Activated CD4-positive, CD25-positive, alpha-beta regulatory T cell (primary cell): ENCODE data around the gene PRKCD.
A peak's percentile ranks its signal among the peaks of the same experiment; 100 is the strongest.

Source experiments
- DNase-seq, 4 experiments: peaks; one replicate each; lab custom pipeline; 2025; lab: John Stamatoyannopoulos, UW

The PRKCD gene

GRCh38 chr3:53160660-53161449 lies at the start of gene PRKCD:
Gene PRKCD (plus strand): TSS chr3:53161209. CDS start chr3:53178423, 17,214 bp downstream.
- DNase-seq: peak; percentile 57 to 85 (median 72)

- no peak for DNase-seq
Observed at GRCh38 chr3:53111822-53112221, 49.2 kb upstream of the PRKCD start.

GRCh38 chr3:53113293-53114010 lies 47.6 kb upstream of the PRKCD start:
- DNase-seq: no peak

- DNase-seq: peak; percentile 61 to 76 (median 64)
Observed at GRCh38 chr3:53114011-53114400, 47.0 kb upstream of the PRKCD start.

GRCh38 chr3:53114412-53115074 lies 46.5 kb upstream of the PRKCD start:
- DNase-seq: no peak

- DNase-seq: no peak
Observed at GRCh38 chr3:53116956-53117355, 44.1 kb upstream of the PRKCD start.

GRCh38 chr3:53120336-53120735 lies 40.7 kb upstream of the PRKCD start:
- DNase-seq: no peak

- DNase-seq: no peak
Observed at GRCh38 chr3:53122255-53122932, 38.6 kb upstream of the PRKCD start.

GRCh38 chr3:53122933-53123305 lies 38.1 kb upstream of the PRKCD start:
- no peak for DNase-seq

- DNase-seq: no peak
Observed at GRCh38 chr3:53123510-53123909, 37.5 kb upstream of the PRKCD start.

GRCh38 chr3:53123953-53124352 lies 37.1 kb upstream of the PRKCD start:
- DNase-seq: no peak

GRCh38 chr3:53126601-53127000 lies 34.4 kb upstream of the PRKCD start:
- DNase-seq: no peak

- no peak for DNase-seq
Observed at GRCh38 chr3:53129344-53129743, 31.7 kb upstream of the PRKCD start.

- DNase-seq: peak; percentile 94 to 97 (median 96)
Observed at GRCh38 chr3:53130179-53131061, 30.6 kb upstream of the PRKCD start, which contains the start of gene RFT1. Gene RFT1 (minus strand): TSS chr3:53130435. CDS start chr3:53130400, 35 bp downstream.

GRCh38 chr3:53131096-53131495 lies 29.9 kb upstream of the PRKCD start:
- DNase-seq: no peak

- no peak for DNase-seq
Observed at GRCh38 chr3:53132347-53132746, 28.7 kb upstream of the PRKCD start.

GRCh38 chr3:53134631-53135232 lies 26.3 kb upstream of the PRKCD start:
- DNase-seq: peak; percentile 6 to 42 (median 19)

GRCh38 chr3:53137221-53137620 lies 23.8 kb upstream of the PRKCD start:
- no peak for DNase-seq

- DNase-seq: no peak
Observed at GRCh38 chr3:53137835-53138446, 23.1 kb upstream of the PRKCD start.
